ENCODE data around the gene TRIM56.
"Not testable (repeated sequence)": the region's sequence is repeated elsewhere in the genome, so short reads cannot be mapped to it uniquely, and the experiment has no call there.

Gene TRIM56

DNA sequence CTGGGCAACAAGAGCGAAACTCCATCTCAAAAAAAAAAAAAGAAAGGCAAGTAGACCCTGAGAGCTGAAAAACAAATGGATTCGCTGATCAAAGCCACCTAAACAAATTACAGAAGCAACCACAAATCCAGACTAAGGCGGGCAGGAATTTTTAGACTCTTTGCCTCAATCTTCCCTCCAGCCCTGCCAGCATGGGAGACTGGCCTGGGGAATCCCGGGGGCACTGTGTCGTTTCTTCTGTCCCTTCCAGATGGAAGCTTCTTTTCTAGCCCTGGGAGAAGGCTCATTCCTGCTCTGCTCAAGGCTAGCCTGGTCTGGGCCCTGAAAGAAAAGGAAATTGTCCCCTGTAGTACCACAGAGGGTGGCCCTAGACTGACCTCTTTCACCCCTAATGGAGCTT, 26.0 kb downstream of the TRIM56 start:
- DNase-seq (ENCODE audit: low read depth in 2 of 2): no peak

DNA sequence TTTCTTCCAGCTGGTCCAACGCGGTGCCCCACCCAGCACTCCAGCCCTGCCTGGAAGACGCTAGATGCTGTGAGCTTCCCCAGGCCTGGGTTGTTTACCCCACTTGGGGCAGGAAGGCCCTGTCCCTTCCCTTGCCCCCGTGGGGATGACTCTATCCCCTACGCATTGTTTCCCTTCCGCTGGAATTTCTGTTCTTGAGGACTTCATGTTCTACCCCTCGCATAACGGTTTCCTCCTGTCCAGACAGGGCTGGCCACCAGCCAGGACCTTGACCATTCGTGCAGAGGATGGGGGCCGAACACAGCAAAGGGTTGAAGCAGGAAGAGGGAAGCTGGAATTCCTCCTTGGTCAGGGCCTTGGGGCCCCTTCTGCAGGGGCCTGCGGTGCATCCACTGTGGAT, 27.0 kb downstream of the TRIM56 start:
- no peak for DNase-seq (ENCODE audit: low read depth in 2 of 2)

GRCh38 chr7:101113140-101113539, 27.9 kb downstream of the TRIM56 start:
- not testable (repeated sequence) for DNase-seq (ENCODE audit: low read depth in 2 of 2)

GRCh38 chr7:101113836-101114235, 28.6 kb downstream of the TRIM56 start:
- no peak for DNase-seq (ENCODE audit: low read depth in 2 of 2)

DNA sequence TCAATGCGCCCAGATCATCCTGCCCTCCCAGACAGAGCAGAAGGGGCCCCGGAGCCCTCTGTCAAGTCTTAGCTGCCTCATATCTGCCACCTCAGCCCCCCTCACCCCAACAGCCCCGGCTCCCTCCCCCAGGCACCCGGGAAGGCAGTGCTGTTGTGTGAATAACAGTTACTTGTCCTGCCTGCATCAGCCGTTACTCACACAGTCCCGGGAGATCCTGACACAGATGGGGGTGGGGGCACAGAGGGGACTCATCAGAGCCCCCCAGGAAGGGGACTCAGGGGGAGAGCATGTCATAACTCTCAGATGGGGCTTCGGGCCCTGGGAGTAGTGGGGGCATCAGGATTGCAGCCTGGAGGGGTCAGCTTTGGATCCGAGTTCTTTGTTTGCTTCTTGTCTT, 29.2 kb downstream of the TRIM56 start:
- DNase-seq (ENCODE audit: low read depth in 2 of 2): no peak

DNA sequence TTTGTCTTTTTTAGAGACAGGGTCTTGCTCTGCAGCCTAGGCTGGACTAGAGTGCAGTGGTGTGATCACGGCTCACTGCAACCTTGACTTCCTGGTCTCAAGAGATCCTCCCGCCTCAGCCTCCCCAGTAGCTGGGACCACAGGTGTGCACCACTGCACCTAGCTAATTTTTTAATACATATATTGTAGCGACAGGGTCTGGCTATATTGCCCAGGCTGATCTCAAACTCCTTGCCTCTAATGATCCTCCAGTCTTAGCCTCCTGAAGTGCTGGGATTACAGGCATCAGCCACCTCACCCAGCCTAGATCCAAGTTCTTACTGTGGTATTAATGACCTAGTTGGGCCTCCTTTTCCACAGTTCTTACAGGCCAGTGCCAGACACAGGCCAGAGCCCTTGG, 29.9 kb downstream of the TRIM56 start:
- DNase-seq (ENCODE audit: low read depth in 2 of 2): no peak

DNA sequence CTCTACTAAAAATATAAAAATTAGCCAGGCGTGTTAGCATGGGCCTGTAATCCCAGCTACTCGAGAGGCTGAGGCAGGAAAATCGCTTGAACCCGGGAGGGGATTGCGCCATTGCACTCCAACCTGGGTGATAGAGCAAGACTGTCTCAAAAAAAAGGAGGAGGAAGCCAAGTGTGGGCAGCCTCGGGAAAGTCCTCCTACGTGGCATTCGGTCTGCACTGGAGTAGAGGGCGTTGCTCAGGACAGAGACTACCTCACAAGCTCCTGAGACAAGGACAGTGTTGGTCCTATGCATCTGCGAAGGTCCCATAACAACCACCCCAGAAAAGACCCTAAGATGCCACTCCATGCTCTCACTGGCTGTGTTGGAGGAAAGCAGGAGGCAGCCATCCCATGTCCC, 31.6 kb downstream of the TRIM56 start:
- no peak for DNase-seq (ENCODE audit: low read depth in 2 of 2)

DNA sequence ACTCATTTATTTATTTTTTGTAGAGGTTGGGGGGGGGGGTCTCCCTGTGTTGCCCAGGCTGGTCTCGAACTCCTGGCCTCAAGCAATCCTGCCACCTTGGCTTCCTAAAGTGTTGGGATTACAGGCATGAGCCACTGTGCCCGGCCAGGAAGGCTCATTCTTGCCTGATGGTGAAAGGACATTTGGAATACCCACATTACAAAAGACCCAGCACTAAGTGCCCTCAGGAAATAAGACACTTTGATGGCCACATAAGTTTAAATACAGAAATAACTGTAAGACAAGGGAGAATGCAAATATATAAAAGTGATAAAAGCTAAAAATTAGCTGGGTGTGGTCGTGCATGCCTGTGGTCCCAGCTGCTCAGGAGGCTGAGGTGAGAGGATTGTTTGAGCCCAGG, 33.6 kb downstream of the TRIM56 start:
- DNase-seq (ENCODE audit: low read depth in 2 of 2): no peak

DNA sequence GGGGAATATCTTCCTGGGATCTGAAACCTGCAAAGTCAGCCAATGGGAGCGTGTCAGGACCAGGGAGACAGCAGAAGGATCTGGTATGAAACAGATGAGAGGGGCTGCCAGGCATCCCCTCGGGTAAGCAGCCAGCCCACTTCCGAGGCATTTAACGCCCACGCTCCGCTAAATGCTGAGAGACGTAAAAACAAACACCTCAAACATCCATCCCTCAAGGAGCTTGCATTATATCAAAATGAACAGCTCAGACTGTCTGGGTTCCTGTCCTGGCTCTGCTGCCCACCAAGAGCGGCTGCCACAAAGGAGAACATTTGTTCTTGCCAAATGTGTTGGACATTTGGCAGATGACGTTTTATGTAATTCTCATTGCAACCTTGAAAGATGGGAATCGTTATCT, 34.6 kb downstream of the TRIM56 start:
- no peak for DNase-seq (ENCODE audit: low read depth in 2 of 2)

DNA sequence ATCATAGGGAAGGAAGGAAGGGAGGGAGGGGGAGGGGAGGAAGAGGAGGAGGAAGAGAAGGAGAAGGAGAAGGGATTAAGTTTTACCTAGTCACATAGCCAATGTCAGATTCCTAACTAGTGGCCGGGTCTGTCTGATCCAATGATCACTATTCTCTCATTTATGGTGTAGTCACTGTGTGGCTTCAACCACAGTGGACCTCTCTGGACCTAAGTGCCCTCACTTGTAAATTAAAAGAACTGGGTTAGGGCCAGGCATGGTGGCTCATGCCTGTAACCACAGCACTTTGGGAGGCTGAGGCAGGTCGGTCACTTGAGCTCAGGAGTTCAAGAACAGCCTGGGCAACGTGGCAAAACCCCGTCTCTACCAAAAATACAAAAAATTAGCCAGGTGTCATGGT, 35.0 kb downstream of the TRIM56 start:
- DNase-seq (ENCODE audit: low read depth in 2 of 2): no peak

- DNase-seq (ENCODE audit: low read depth in 2 of 2): not testable (repeated sequence)
These were observed 36.3 kb downstream of the TRIM56 start for GRCh38 chr7:101121631-101121990.

- peak; percentile 99 for DNase-seq (ENCODE audit: low read depth in 2 of 2)
These were observed 37.0 kb downstream of the TRIM56 start for GRCh38 chr7:101121991-101122932.

DNA sequence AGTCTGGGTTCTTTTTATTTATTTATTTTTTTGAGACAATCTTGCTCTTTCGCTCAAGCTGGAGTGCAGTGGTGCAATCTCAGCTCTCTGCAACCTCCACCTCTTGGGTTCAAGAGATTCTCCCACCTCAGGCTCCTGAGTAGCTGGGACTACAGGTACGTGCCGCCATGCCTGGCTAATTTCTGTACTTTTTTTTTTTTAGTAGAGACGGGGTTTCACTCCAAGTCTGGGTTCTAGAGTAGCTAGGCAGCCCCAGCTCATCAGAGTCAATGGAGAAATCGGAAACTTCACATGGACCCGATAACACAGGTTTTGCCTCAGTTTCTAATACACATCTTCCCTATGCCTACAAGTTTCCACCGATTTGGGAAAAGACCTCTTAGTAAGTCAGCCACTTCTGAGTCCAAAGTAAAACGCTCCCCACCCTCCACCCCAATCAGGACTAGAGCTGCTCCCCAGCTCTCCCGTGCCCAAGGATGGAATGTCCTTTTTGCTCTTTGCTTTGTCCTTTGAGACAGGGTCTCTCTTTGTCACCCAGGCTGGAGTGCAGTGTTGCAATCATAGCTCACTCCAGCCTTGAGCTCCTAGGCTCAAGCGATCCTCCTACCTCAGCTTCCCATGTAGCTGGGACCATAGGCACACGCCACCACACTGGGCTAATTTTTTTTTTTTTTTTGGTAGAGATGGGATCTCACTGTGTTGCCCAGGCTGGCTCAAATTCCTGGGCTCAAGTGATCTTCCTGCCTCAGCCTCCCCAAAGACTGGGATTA, 37.8 kb downstream of the TRIM56 start:
- no peak for DNase-seq (ENCODE audit: low read depth in 2 of 2)

DNA sequence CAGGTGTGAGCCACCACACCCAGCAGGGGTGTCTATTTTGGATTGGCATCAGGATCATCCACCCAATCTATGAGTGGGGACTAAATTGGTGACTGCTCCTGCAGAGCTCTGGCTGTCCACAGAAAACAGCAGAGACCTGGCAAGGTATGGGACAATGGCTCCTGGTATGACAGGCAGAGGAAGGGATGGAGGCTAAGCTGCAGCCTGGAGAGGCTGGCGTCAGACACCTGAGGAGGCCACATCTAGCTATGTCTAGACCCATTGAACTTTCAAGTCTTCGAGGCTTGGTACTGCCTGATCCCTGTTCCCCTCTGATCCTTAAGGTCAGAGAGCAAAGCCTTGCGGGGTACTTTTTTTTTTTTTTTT, 38.4 kb downstream of the TRIM56 start:
- DNase-seq (ENCODE audit: low read depth in 2 of 2): no peak

DNA sequence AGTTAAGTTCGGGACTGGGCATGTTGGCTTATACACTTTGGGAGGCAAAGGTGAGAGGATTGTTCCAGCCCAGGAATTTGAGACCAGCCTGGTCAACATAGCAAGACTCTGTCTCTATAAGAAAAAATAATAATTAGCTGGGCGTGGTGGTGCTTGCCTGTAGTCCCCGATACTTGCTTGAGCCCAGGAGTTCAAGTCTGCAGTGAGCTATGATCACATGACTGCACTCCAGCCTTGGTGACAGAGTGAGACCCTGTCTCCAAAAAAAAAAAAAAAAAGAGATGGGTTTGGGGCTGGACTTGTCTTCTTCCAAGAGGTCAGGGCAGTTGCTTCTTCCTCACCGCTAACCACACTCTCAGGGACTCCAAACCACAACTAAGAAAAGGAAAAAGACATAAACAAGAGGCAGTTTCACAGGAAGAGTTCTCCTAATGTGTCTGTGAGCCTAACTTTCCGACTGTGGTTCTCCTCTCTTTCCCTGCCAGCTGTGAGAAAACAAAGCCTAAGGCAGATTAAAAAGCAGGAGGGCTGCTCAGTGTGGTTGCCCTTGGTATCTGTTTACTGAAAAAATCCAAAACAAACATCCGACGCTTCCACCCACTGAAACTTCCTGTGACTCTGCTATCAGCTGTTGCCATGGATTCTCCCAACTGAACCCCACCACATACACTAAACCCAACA, 39.2 kb downstream of the TRIM56 start:
- DNase-seq (ENCODE audit: low read depth in 2 of 2): no peak

DNA sequence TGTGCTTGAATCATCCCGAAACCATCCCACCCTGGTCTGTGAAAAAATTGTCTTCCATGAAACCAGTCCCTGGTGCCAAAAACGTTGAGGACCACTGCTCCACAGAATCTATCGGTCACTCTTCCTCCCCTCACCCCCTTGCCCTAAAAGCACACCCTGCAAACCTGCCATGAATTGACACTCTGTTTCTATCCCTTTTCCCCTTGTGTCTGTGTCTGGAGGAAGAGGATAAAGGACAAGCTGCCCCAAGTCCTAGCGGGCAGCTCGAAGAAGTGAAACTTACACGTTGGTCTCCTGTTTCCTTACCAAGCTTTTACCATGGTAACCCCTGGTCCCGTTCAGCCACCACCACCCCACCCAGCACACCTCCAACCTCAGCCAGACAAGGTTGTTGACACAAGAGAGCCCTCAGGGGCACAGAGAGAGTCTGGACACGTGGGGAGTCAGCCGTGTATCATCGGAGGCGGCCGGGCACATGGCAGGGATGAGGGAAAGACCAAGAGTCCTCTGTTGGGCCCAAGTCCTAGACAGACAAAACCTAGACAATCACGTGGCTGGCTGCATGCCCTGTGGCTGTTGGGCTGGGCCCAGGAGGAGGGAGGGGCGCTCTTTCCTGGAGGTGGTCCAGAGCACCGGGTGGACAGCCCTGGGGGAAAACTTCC, 40.8 kb downstream of the TRIM56 start:
- no peak for DNase-seq (ENCODE audit: low read depth in 2 of 2)

DNA sequence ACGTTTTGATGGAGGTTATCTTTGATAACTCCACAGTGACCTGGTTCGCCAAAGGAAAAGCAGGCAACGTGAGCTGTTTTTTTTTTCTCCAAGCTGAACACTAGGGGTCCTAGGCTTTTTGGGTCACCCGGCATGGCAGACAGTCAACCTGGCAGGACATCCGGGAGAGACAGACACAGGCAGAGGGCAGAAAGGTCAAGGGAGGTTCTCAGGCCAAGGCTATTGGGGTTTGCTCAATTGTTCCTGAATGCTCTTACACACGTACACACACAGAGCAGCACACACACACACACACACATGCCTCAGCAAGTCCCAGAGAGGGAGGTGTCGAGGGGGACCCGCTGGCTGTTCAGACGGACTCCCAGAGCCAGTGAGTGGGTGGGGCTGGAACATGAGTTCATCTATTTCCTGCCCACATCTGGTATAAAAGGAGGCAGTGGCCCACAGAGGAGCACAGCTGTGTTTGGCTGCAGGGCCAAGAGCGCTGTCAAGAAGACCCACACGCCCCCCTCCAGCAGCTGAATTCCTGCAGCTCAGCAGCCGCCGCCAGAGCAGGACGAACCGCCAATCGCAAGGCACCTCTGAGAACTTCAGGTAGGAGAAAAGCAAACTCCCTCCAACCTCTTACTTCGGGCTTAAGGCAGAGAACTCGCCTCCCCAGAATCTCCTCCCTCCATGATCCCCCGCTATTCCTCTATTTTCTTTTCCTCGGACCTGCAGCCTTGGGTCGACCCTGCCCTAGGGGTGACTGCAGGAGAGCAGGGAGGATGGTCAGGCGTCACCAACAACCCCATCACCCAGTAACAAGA, 41.6 kb downstream of the TRIM56 start, which contains the start of gene SERPINE1:
SERPINE1 (plus strand) TSS at position 454 of the 809 bp plus-strand sequence. CDS start 1,290 bp downstream, outside the sequence.
- DNase-seq (ENCODE audit: low read depth in 2 of 2): peak; percentile 99

GRCh38 chr7:101127460-101128039, 42.3 kb downstream of the TRIM56 start:
- no peak for DNase-seq (ENCODE audit: low read depth in 2 of 2)

GRCh38 chr7:101128040-101128834, 43.0 kb downstream of the TRIM56 start:
- no peak for DNase-seq (ENCODE audit: low read depth in 2 of 2)
